GM23338 (cell line): ENCODE results near the gene RILPL1.

ENCODE experiments used
- CREB1 ChIP-seq: fragments of 250-450 bp; sonication (Bioruptor Pico); IDR thresholded peaks from 2 replicates; pipeline ENCODE4 v1.5.0; 2020; ENCODE audit warnings: low read depth, mild to moderate bottlenecking, moderate library complexity
- EZH2 ChIP-seq: fragments of 200-600 bp; sonication (generic); IDR thresholded peaks from one replicate; pipeline ENCODE4 v1.8.0; 2017; ENCODE audit warnings: antibody characterized with exemption, mild to moderate bottlenecking, low read depth; ENCODE audit not compliant: unreplicated experiment
- EZH2phosphoT487 ChIP-seq: fragments of 200-600 bp; sonication (generic); IDR thresholded peaks from one replicate; pipeline ENCODE4 v1.8.1; 2018; ENCODE audit warnings: antibody characterized with exemption; ENCODE audit not compliant: unreplicated experiment
- JUNB ChIP-seq: IDR thresholded peaks from one replicate; pipeline ENCODE4 v1.6.1; 2016; ENCODE audit warnings: antibody characterized with exemption; ENCODE audit not compliant: unreplicated experiment
- NANOG ChIP-seq: IDR thresholded peaks from 2 replicates; pipeline ENCODE4 v1.6.1; 2016; ENCODE audit warnings: antibody characterized with exemption, borderline replicate concordance
- POLR2AphosphoS5 ChIP-seq: IDR thresholded peaks from 2 replicates; pipeline ENCODE4 v1.6.1; 2016; ENCODE audit warnings: antibody characterized with exemption, low read depth
- STAT1 ChIP-seq: IDR thresholded peaks from one replicate; pipeline ENCODE4 v1.6.1; 2016; ENCODE audit warnings: antibody characterized with exemption; ENCODE audit not compliant: unreplicated experiment
- ZNF114 ChIP-seq: fragments of 250-450 bp; sonication (Bioruptor Pico); IDR thresholded peaks from 2 replicates; pipeline ENCODE4 v1.5.0; 2020; ENCODE audit warnings: mild to moderate bottlenecking, moderate library complexity
- ZNF331 ChIP-seq: fragments of 250-450 bp; sonication (Bioruptor Pico); IDR thresholded peaks from 2 replicates; pipeline ENCODE4 v1.5.0; 2020; ENCODE audit warnings: low read depth, mild to moderate bottlenecking, moderate library complexity
- TF ChIP-seq, protein P1 (sequence below), 2 experiments: fragments of 200-600 bp in 1 of 2; sonication (generic) in 1 of 2; conservative IDR thresholded peaks; 2 replicates each; pipeline versions ENCODE4 v1.5.1 to v1.6.1; 2016 to 2017; ENCODE audit warnings: antibody characterized with exemption in 2 of 2, low read depth in 2 of 2, mild to moderate bottlenecking in 2 of 2, moderate library complexity in 1 of 2
- TF ChIP-seq, protein P2 (sequence below): IDR thresholded peaks from one replicate; pipeline ENCODE4 v1.6.1; 2018; ENCODE audit warnings: antibody characterized with exemption; ENCODE audit not compliant: unreplicated experiment
- TF ChIP-seq, protein P3 (sequence below): IDR thresholded peaks from 2 replicates; pipeline ENCODE4 v1.6.1; 2016; ENCODE audit warnings: antibody characterized with exemption

DNA sequence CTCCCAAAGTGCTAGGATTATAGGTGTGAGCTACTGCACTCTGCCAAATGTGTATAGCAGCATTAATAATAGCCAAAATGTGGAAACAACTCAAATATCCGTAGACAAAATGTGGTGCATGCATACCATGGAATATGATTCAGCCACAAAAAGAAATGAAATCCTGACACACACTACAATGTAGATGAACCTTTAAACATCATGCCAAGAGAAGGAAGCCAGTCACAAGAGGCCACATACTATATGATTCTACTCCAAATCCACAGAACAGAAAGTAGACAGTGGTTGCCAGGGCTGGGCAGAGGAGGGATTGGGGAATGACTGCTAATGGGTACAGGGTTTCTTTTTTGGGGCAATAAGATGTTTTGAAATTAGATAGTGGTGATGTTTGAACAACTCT is 43.1 kb upstream of the RILPL1 start:
- TF ChIP-seq, protein P1, sequence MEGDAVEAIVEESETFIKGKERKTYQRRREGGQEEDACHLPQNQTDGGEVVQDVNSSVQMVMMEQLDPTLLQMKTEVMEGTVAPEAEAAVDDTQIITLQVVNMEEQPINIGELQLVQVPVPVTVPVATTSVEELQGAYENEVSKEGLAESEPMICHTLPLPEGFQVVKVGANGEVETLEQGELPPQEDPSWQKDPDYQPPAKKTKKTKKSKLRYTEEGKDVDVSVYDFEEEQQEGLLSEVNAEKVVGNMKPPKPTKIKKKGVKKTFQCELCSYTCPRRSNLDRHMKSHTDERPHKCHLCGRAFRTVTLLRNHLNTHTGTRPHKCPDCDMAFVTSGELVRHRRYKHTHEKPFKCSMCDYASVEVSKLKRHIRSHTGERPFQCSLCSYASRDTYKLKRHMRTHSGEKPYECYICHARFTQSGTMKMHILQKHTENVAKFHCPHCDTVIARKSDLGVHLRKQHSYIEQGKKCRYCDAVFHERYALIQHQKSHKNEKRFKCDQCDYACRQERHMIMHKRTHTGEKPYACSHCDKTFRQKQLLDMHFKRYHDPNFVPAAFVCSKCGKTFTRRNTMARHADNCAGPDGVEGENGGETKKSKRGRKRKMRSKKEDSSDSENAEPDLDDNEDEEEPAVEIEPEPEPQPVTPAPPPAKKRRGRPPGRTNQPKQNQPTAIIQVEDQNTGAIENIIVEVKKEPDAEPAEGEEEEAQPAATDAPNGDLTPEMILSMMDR (conservative IDR thresholded peaks at IDR 0.05; ENCODE audit: low read depth in 2 of 2), result no peak
- TF ChIP-seq ZNF114 (CRISPR knock-in tag) (no peak), POLR2AphosphoS5 (no peak), EZH2 (no peak), JUNB (no peak), CREB1 (no peak), NANOG (no peak), EZH2phosphoT487 (no peak), ZNF331 (CRISPR knock-in tag) (no peak), STAT1 (no peak)
- TF ChIP-seq, protein P2, sequence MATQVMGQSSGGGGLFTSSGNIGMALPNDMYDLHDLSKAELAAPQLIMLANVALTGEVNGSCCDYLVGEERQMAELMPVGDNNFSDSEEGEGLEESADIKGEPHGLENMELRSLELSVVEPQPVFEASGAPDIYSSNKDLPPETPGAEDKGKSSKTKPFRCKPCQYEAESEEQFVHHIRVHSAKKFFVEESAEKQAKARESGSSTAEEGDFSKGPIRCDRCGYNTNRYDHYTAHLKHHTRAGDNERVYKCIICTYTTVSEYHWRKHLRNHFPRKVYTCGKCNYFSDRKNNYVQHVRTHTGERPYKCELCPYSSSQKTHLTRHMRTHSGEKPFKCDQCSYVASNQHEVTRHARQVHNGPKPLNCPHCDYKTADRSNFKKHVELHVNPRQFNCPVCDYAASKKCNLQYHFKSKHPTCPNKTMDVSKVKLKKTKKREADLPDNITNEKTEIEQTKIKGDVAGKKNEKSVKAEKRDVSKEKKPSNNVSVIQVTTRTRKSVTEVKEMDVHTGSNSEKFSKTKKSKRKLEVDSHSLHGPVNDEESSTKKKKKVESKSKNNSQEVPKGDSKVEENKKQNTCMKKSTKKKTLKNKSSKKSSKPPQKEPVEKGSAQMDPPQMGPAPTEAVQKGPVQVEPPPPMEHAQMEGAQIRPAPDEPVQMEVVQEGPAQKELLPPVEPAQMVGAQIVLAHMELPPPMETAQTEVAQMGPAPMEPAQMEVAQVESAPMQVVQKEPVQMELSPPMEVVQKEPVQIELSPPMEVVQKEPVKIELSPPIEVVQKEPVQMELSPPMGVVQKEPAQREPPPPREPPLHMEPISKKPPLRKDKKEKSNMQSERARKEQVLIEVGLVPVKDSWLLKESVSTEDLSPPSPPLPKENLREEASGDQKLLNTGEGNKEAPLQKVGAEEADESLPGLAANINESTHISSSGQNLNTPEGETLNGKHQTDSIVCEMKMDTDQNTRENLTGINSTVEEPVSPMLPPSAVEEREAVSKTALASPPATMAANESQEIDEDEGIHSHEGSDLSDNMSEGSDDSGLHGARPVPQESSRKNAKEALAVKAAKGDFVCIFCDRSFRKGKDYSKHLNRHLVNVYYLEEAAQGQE, result no peak
- TF ChIP-seq, protein P3, sequence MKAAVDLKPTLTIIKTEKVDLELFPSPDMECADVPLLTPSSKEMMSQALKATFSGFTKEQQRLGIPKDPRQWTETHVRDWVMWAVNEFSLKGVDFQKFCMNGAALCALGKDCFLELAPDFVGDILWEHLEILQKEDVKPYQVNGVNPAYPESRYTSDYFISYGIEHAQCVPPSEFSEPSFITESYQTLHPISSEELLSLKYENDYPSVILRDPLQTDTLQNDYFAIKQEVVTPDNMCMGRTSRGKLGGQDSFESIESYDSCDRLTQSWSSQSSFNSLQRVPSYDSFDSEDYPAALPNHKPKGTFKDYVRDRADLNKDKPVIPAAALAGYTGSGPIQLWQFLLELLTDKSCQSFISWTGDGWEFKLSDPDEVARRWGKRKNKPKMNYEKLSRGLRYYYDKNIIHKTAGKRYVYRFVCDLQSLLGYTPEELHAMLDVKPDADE, result no peak
